H9 (cell line): ENCODE measurements around the gene PIM3. TPM values are rescaled to one million over a fixed set of nuclear protein-coding genes. Genes with fewer than 3 reads are reported as not detected.

Experiments
- DNase-seq: peaks from one replicate; pipeline ENCODE4 v3.0.0-alpha.2; 2017
- H2AFZ ChIP-seq: one replicate; pipeline ENCODE4 v1.6.1; 2013; ENCODE audit warnings: mild to moderate bottlenecking, low read length, control low read depth, moderate library complexity
- H2AK5ac ChIP-seq: 2 replicates; pipeline ENCODE4 v1.6.1; 2013; ENCODE audit warnings: low read length, control low read depth, mixed read lengths; ENCODE audit not compliant: insufficient read length
- H2BK120ac ChIP-seq: one replicate; pipeline ENCODE4 v1.6.1; 2013; ENCODE audit warnings: low read depth, mild to moderate bottlenecking, low read length, control low read depth, inconsistent platforms; ENCODE audit not compliant: poor library complexity, severe bottlenecking
- H2BK12ac ChIP-seq: 2 replicates; pipeline ENCODE4 v1.6.1; 2013; ENCODE audit warnings: low read length, control low read depth, mixed read lengths, low read depth; ENCODE audit not compliant: insufficient read length
- H2BK15ac ChIP-seq: 2 replicates; pipeline ENCODE4 v1.6.1; 2013; ENCODE audit warnings: low read depth, low read length, control low read depth
- H2BK20ac ChIP-seq: one replicate; pipeline ENCODE4 v1.6.1; 2013; ENCODE audit warnings: low read depth, mild to moderate bottlenecking, low read length, control low read depth, inconsistent platforms; ENCODE audit not compliant: poor library complexity, severe bottlenecking
- H2BK5ac ChIP-seq: 2 replicates; pipeline ENCODE4 v1.6.1; 2013; ENCODE audit warnings: low read length, control low read depth, mixed read lengths; ENCODE audit not compliant: insufficient read length
- H3K14ac ChIP-seq: 2 replicates; pipeline ENCODE4 v1.6.1; 2013; ENCODE audit warnings: low read length, control low read depth; ENCODE audit not compliant: insufficient read depth
- H3K18ac ChIP-seq: 2 replicates; pipeline ENCODE4 v1.6.1; 2013; ENCODE audit warnings: low read depth, mild to moderate bottlenecking, mixed read lengths, low read length, control low read depth; ENCODE audit not compliant: insufficient read length
- H3K23ac ChIP-seq: 2 replicates; pipeline ENCODE4 v1.6.1; 2013; ENCODE audit warnings: low read length, control low read depth, mixed read lengths, low read depth; ENCODE audit not compliant: insufficient read length
- H3K23me2 ChIP-seq: 2 replicates; pipeline ENCODE4 v1.6.1; 2013; ENCODE audit warnings: low read depth, mild to moderate bottlenecking, mixed read lengths, low read length, control low read depth; ENCODE audit not compliant: insufficient read length, poor library complexity, severe bottlenecking
- H3K27ac ChIP-seq: 2 replicates; pipeline ENCODE4 v1.5.1; 2013; ENCODE audit warnings: low read length, control low read depth, mixed read lengths, low read depth; ENCODE audit not compliant: insufficient read length
- H3K27me3 ChIP-seq: 2 replicates; pipeline ENCODE4 v1.6.1; 2013; ENCODE audit warnings: low read length, control low read depth, inconsistent platforms; ENCODE audit not compliant: insufficient read depth
- H3K4ac ChIP-seq: 2 replicates; pipeline ENCODE4 v1.6.1; 2013; ENCODE audit warnings: low read depth, mild to moderate bottlenecking, control low read depth, inconsistent platforms, low read length, moderate library complexity
- H3K4me1 ChIP-seq: 2 replicates; pipeline ENCODE4 v1.6.1; 2013; ENCODE audit warnings: low read length, control low read depth, inconsistent platforms; ENCODE audit not compliant: insufficient read depth
- H3K4me2 ChIP-seq: 2 replicates; pipeline ENCODE4 v1.6.1; 2013; ENCODE audit warnings: low read length, control low read depth, mixed read lengths; ENCODE audit not compliant: insufficient read length, insufficient read depth
- H3K56ac ChIP-seq: 2 replicates; pipeline ENCODE4 v1.6.1; 2013; ENCODE audit warnings: low read depth, mild to moderate bottlenecking, mixed read lengths, low read length, control low read depth; ENCODE audit not compliant: insufficient read length
- H3K79me1 ChIP-seq: 2 replicates; pipeline ENCODE4 v1.6.1; 2013; ENCODE audit warnings: low read depth, mild to moderate bottlenecking, moderate library complexity, low read length, control low read depth, inconsistent platforms; ENCODE audit not compliant: insufficient read depth, poor library complexity, severe bottlenecking
- H3K79me2 ChIP-seq: 2 replicates; pipeline ENCODE4 v1.6.1; 2013; ENCODE audit warnings: low read length, control low read depth, inconsistent platforms; ENCODE audit not compliant: insufficient read depth
- H3K9ac ChIP-seq: 2 replicates; pipeline ENCODE4 v1.6.1; 2013; ENCODE audit warnings: low read length, control low read depth, mixed read lengths; ENCODE audit not compliant: insufficient read length; ENCODE audit errors: extremely low read depth
- H3K9me3 ChIP-seq: one replicate; pipeline ENCODE4 v1.6.1; 2013; ENCODE audit warnings: low read depth, low read length, inconsistent platforms; ENCODE audit not compliant: control insufficient read depth
- H3T11ph ChIP-seq: one replicate; pipeline ENCODE4 v1.6.1; 2013; ENCODE audit warnings: mild to moderate bottlenecking, low read length, control low read depth, inconsistent platforms
- H4K20me1 ChIP-seq: one replicate; pipeline ENCODE4 v1.6.1; 2013; ENCODE audit not compliant: control insufficient read depth, insufficient read length, insufficient read depth
- H4K5ac ChIP-seq: 2 replicates; pipeline ENCODE4 v1.6.1; 2013; ENCODE audit warnings: low read depth, mild to moderate bottlenecking, mixed read lengths, low read length, control low read depth; ENCODE audit not compliant: insufficient read length
- H4K8ac ChIP-seq: replicated peaks from 2 replicates; pipeline ENCODE4 v1.6.1; 2013; ENCODE audit warnings: low read length, control low read depth, mixed read lengths, low read depth; ENCODE audit not compliant: insufficient read length
- H4K91ac ChIP-seq: 2 replicates; pipeline ENCODE4 v1.6.1; 2013; ENCODE audit warnings: low read depth, mild to moderate bottlenecking, moderate library complexity, mixed read lengths, low read length, control low read depth; ENCODE audit not compliant: insufficient read length
- H3K27ac Mint-ChIP-seq, 3 experiments: 2 replicates in 2 of 3; 3 replicates in 1 of 3; pipeline ENCODE4 v1.8.0; 2020 to 2021; ENCODE audit warnings: mixed read lengths in 3 of 3, mild to moderate bottlenecking in 1 of 3, moderate library complexity in 1 of 3
- H3K27me3 Mint-ChIP-seq: 2 replicates; pipeline ENCODE4 v1.8.0; 2021; ENCODE audit warnings: low read depth, mild to moderate bottlenecking, moderate library complexity, mixed read lengths
- H3K36me3 Mint-ChIP-seq, 3 experiments: 2 replicates in 2 of 3; 3 replicates in 1 of 3; pipeline ENCODE4 v1.8.0; 2020 to 2021; ENCODE audit warnings: low read depth in 3 of 3, mixed read lengths in 3 of 3; ENCODE audit not compliant: insufficient read depth in 1 of 3
- H3K4me1 Mint-ChIP-seq, 2 experiments: 2 replicates each; pipeline ENCODE4 v1.8.0; 2020; ENCODE audit warnings: mixed read lengths in 2 of 2
- H3K4me3 Mint-ChIP-seq, 2 experiments: 2 replicates in 1 of 2; 3 replicates in 1 of 2; pipeline ENCODE4 v1.8.0; 2020 to 2021; ENCODE audit warnings: mild to moderate bottlenecking in 2 of 2, mixed read lengths in 2 of 2, moderate library complexity in 1 of 2
- H3K9me3 Mint-ChIP-seq, 2 experiments: 2 replicates in 1 of 2; 3 replicates in 1 of 2; pipeline ENCODE4 v1.8.0; 2020; ENCODE audit warnings: mild to moderate bottlenecking in 2 of 2, mixed read lengths in 2 of 2, moderate library complexity in 1 of 2
- CTCF ChIP-seq: fragments of 200-600 bp; sonication (generic); conservative IDR thresholded peaks from 3 replicates; pipeline ENCODE4 v1.8.0; 2021; ENCODE audit warnings: antibody characterized with exemption, mild to moderate bottlenecking
- WGBS: extraction: QIAGEN DNeasy Blood & Tissue Kit; methylation state at CpG from one replicate; pipeline ENCODE4 v1.1.7; 2013; ENCODE audit warnings: missing lambda C conversion rate, low lambda C conversion rate, mixed read lengths; ENCODE audit not compliant: insufficient read length; ENCODE audit errors: extremely low coverage; 5-methylcytosine and 5-hydroxymethylcytosine counted together
- total RNA-seq: library from RNA; stranded (reverse); gene quantifications from 2 replicates; pipeline ENCODE4 v1.2.1, GENCODE V29; 2021

Gene PIM3
- total RNA-seq, 1 experiment from 2014 or later = 43.4 TPM

- WGBS = no CpG with 5 or more reads among the region's 12 CpGs
- no peaks in the 10 kb centered on the region for H3K27me3 ChIP-seq
- no peak overlapping the region for H2BK20ac ChIP-seq
- H3K18ac ChIP-seq = no peak overlapping the region
- no peak overlapping the region for H3K4ac ChIP-seq
- no peak for DNase-seq
- no peak overlapping the region for H3K9ac ChIP-seq
- no peaks in the 10 kb centered on the region for H3K23me2 ChIP-seq
- no peak overlapping the region for H2BK12ac ChIP-seq
- TF ChIP-seq CTCF = no peak
- no peaks in the 10 kb centered on the region for H3K4me1 ChIP-seq
- no peak overlapping the region for H3K23ac ChIP-seq
- no peaks in the 10 kb centered on the region for H3K9me3 Mint-ChIP-seq
- no peak overlapping the region for H2AK5ac ChIP-seq
- no peak overlapping the region for H2BK15ac ChIP-seq
- H2BK5ac ChIP-seq = no peak overlapping the region
- H4K91ac ChIP-seq = no peak overlapping the region
- no peak overlapping the region for H3T11ph ChIP-seq
- H3K36me3 Mint-ChIP-seq = peaks cover 0 to 4% (median 2%) of the 10 kb centered on the region in 3 experiments; a peak in 5 of 7 replicates
- H2AFZ ChIP-seq = no peak overlapping the region
- H3K14ac ChIP-seq = no peak overlapping the region; the same call in 1 of the 2 replicates
- no peak overlapping the region for H3K56ac ChIP-seq
- no peaks in the 10 kb centered on the region for H3K79me1 ChIP-seq
- H3K27ac ChIP-seq = no peak overlapping the region
- no peak overlapping the region for H4K5ac ChIP-seq
- H4K8ac ChIP-seq = no peak overlapping the region
- H3K9me3 ChIP-seq = no peaks in the 10 kb centered on the region
- H3K27ac Mint-ChIP-seq = no peak overlapping the region
- no peaks in the 10 kb centered on the region for H4K20me1 ChIP-seq
- H3K79me2 ChIP-seq = peaks cover 2% of the 10 kb centered on the region; the same call in 1 of the 2 replicates
- H3K27me3 Mint-ChIP-seq = peaks cover 4% of the 10 kb centered on the region
- peaks cover 0 to 6% of the 10 kb centered on the region in 2 experiments; a peak in 2 of 4 replicates for H3K4me1 Mint-ChIP-seq
- peak overlapping the region in 1 of 2 experiments; percentile 66; a peak in 3 of 5 replicates for H3K4me3 Mint-ChIP-seq
- no peak overlapping the region for H2BK120ac ChIP-seq
- no peak overlapping the region for H3K4me2 ChIP-seq
These were observed 2.7 kb upstream of the PIM3 start for GRCh38 chr22:49957826-49958365.
